NB4 (cell line): ENCODE results near the gene DDX17.

ENCODE experiments used
- DNase-seq: peaks from one replicate; pipeline ENCODE4 v3.0.0; 2010; ENCODE audit warnings: low read depth
- H3K4me3 ChIP-seq: one replicate; pipeline ENCODE4 v1.5.1; 2011; ENCODE audit warnings: mild to moderate bottlenecking, low read depth, low read length, moderate library complexity
- MYC ChIP-seq: IDR thresholded peaks from 2 replicates; pipeline ENCODE4 v1.6.1; 2011; ENCODE audit warnings: low read depth, low read length
- POLR2A ChIP-seq: IDR thresholded peaks from 2 replicates; pipeline ENCODE4 v1.6.1; 2011; ENCODE audit warnings: mild to moderate bottlenecking; ENCODE audit not compliant: insufficient read length; ENCODE audit errors: extremely low read depth
- TF ChIP-seq, protein P1 (sequence below): IDR thresholded peaks from one replicate; pipeline ENCODE4 v1.5.1; 2012; ENCODE audit warnings: low read depth, low read length
- TF ChIP-seq, protein P2 (sequence below): IDR thresholded peaks from 2 replicates; pipeline ENCODE4 v1.6.1; 2011; ENCODE audit warnings: low read depth, low read length

DDX17 gene

DNA sequence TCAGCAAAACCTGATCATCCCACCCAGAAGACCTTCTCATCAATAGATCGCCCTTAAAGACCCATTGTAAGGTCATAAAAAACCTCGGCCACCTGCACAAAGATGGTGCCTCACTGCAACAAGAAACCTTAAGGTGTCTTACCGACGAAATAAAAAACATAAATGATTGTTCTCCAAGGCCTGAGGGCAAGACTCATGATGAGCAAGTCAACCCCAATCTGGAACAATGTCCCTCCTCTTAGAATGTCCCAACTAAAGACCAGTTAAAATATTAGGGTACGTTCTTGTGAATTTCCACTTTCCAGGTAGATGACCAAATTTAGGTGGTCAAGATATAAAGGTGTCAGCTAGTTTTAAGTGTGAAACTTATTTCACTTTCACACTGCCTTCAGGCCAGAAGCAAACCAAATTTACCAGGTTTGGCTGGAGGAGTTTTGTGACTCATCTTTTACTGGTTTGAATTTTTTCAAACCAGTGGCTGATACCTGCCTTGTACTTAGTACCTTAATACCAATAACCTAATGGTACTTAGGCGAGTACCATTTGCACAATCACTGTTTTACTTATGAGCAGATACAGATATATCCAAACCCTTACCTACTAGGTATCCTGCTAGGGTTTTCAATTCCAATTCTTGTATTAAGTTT lies 23.3 kb downstream of the DDX17 start:
- no peak overlapping the region for H3K4me3 ChIP-seq
- no peak for DNase-seq
- TF ChIP-seq MYC (no peak), POLR2A (no peak)
- TF ChIP-seq, protein P1, sequence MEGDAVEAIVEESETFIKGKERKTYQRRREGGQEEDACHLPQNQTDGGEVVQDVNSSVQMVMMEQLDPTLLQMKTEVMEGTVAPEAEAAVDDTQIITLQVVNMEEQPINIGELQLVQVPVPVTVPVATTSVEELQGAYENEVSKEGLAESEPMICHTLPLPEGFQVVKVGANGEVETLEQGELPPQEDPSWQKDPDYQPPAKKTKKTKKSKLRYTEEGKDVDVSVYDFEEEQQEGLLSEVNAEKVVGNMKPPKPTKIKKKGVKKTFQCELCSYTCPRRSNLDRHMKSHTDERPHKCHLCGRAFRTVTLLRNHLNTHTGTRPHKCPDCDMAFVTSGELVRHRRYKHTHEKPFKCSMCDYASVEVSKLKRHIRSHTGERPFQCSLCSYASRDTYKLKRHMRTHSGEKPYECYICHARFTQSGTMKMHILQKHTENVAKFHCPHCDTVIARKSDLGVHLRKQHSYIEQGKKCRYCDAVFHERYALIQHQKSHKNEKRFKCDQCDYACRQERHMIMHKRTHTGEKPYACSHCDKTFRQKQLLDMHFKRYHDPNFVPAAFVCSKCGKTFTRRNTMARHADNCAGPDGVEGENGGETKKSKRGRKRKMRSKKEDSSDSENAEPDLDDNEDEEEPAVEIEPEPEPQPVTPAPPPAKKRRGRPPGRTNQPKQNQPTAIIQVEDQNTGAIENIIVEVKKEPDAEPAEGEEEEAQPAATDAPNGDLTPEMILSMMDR = no peak
- TF ChIP-seq, protein P2, sequence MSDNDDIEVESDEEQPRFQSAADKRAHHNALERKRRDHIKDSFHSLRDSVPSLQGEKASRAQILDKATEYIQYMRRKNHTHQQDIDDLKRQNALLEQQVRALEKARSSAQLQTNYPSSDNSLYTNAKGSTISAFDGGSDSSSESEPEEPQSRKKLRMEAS = no peak

DNA sequence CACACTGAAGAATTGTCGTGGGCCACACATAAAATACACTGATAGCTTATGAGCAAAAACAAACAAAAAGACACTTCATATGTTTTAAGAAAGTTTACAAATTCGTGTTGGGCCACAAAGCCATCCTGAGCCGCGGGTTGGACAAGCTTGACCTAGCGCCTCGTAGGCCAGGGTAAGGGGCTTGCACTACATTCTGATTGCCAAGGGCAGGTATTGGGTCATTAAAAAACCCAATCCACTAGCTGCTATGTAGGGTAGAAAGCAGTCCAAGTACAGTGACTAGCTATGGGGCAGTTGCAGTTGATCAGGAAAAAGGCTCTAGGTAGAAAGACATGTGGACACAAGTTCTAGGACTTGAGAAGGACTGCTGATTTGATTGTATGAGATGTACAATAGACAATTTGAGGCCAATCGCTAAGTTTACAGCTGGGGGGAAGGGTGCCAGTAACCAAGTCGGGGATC lies 24.2 kb downstream of the DDX17 start:
- DNase-seq = no peak
- H3K4me3 ChIP-seq = no peak overlapping the region
- TF ChIP-seq, protein P2 = no peak
- TF ChIP-seq MYC = no peak
- no peak for TF ChIP-seq POLR2A
- TF ChIP-seq, protein P1 = no peak

DNA sequence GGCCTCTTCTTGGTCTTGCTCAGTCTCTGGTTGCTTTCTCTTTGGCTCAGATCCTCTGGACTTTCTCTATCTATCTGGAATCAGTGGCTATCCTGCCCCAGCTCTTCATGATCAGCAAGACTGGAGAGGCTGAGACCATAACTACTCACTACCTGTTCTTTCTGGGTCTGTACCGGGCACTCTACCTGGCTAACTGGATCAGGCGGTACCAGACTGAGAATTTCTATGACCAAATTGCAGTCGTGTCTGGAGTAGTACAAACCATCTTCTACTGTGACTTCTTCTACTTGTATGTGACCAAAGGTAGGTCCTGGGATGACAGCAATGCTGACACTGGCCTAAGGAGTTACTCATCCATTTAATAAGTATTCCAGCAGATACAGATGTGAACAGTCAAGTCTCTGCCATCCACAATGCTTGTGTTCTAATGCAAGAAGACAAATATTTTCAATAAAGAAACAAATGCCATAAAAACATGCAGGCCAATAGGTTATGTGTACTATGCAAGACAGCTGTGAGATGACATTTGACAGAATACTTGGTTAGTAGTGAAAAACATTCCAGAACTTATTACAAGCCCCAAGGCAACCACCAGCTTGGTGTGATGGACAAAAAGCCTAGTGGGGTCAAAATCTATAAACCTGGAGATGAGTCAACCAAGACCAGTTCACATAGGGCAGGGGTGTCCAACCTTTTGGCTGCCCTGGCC lies 24.8 kb downstream of the DDX17 start:
- H3K4me3 ChIP-seq = no peak overlapping the region
- no peak for DNase-seq
- TF ChIP-seq, protein P1 = no peak
- no peak for TF ChIP-seq MYC
- TF ChIP-seq, protein P2 = no peak
- TF ChIP-seq POLR2A = no peak

DNA sequence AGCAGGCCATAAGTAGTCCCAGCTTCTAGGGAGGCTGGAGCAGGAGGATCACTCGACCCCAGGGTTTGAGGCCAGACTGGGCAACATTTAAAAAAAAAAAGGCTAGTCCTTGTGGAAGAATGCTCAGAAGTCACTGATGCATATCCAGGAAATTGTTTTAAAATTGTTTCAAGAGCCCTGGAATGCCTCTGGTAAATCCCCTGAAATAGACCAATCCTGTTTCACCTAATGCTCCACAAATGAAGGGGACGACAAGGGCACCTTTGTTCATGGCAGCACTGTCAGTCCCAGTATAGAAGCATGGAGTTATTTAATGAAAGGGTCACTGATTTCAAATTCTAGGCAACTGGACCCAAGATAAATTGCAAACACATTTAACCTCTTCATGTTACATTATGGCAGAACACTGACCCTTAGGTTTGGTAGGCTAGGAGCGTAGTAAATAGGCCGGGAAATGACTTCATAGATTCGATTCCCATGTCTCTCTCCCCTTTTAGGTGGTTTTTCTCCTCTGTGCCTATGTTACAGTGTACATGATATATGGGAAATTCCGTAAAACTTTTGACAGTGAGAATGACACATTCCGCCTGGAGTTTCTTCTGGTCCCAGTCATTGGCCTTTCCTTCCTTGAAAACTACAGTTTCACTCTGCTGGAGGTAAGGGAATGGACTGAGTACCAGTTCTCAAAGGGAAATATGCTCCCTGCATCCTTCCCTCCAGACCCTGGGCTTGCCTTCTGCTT lies 26.8 kb downstream of the DDX17 start:
- TF ChIP-seq POLR2A (no peak), MYC (no peak)
- TF ChIP-seq, protein P2 = no peak
- TF ChIP-seq, protein P1 = no peak
- no peak overlapping the region for H3K4me3 ChIP-seq
- no peak for DNase-seq

DNA sequence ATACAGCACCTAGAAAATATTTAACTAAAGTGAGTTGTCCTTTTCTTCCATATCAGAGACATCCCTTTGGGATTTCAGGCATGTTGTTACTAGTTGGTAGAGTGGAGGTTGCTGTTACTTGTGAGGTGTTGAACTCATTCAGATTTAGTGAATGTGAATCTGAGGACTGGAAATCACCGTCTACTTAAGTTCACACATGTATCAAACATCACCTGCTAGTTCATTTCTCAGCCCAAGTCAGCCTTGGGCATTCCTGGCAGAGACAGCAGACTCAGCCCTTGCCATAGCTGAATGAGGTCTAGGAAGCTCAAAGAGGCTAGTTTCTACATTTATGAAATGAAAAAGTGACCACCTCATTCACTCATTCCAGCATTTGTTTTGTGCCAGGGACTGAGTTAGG lies 28.5 kb downstream of the DDX17 start:
- no peak for DNase-seq
- TF ChIP-seq, protein P1 = no peak
- TF ChIP-seq POLR2A = no peak
- TF ChIP-seq, protein P2 = no peak
- TF ChIP-seq MYC = no peak
- no peak overlapping the region for H3K4me3 ChIP-seq
